ENCODE measurements around the gene CAB39.
"Not testable (repeated sequence)": the region's sequence is repeated elsewhere in the genome, so short reads cannot be mapped to it uniquely, and the experiment has no call there.

CAB39 gene

DNA sequence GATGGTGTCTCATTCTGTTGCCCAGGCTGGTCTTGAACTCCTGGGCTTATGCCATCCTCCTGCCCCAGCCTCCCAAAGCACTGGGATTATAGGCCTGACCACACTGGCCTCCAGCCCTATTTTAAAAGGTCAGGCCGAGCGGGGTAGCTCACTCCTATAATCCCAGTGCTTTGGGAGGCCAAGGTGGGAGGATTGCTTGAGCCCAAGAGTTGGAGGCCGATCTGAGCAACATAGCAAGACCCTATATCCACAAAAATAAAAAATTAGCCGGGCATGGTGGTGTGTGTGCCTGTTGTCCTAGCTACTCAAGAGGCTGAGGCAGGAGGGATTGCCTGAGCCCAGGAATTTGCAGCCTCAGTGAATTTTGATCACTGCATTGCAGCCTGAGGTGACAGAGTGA, 3.9 kb downstream of the CAB39 start:
- DNase-seq, result no peak

DNA sequence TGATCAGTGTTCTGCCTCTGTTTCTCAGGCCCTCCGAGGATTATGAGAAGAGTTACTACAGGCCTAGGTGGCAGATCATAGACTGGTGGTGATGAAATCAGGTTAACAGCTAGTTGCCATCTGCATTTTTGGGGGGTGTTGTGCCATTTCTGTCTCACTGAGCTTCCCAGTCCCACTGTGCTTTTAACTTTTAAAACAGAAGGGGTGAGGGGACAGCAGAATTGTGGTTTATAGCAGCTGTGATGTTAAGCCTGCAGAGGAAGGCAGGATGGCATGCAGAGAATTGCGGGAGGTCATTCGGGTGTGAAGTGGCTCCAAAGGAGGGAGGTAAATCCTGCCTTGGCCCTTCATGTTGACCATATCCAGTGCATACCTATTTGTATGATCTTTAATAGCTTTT, 5.0 kb downstream of the CAB39 start:
- DNase-seq, result no peak

- DNase-seq, result no peak
These were observed 6.7 kb downstream of the CAB39 start for GRCh38 chr2:230719340-230719739.

GRCh38 chr2:230721712-230722111, 9.1 kb downstream of the CAB39 start:
- no peak for DNase-seq

- DNase-seq, result no peak
These were observed 9.7 kb downstream of the CAB39 start for GRCh38 chr2:230722207-230722885.

GRCh38 chr2:230723363-230723762, 10.7 kb downstream of the CAB39 start:
- peak in 1 of 4 experiments; percentile 11 for DNase-seq

DNA sequence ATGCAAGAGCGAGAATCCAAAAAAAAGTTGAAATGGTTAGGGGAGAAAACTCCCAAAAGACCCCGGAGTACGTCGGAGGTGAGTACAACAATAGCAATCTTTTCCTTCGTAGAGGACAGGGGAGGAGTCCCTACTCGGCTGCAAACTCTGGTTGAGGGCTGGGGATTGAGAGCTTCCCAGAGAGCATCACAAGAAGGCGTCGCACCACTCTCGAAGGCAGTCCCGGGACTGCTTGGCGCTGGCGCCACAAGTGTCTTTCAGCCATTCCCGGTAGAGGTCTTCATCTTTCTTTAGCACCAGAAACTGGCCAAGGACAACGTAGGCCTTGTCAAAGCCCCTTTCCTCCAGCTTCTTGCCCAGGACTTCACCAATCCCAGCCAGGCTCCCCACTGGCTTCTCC, 12.3 kb downstream of the CAB39 start:
- not testable (repeated sequence) for DNase-seq

- DNase-seq, result no peak
These were observed 18.9 kb downstream of the CAB39 start for GRCh38 chr2:230731512-230731911.

GRCh38 chr2:230732914-230733401, 20.3 kb downstream of the CAB39 start:
- DNase-seq, result no peak

GRCh38 chr2:230734247-230735175, 21.9 kb downstream of the CAB39 start:
- no peak for DNase-seq

GRCh38 chr2:230735884-230736283, 23.2 kb downstream of the CAB39 start:
- no peak for DNase-seq

DNA sequence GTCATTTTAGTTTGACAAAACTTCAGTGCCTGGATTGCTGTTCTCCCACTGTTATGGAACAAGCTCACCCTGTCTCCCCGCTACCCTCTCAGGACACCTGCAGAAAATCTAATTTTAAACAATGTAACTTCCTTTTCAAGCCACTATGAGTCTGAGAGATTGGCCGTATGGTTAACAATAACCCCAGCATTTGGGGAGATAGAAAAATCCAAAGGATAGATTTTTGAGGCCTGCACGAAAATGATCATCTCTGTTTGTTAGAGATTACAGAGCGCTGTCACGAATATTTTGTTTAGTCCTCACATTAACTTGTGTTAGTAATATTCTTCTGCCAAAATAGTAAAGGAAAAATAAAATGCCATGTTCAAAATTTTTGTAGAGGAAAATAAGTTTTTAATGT, 24.7 kb downstream of the CAB39 start:
- DNase-seq, result no peak

DNA sequence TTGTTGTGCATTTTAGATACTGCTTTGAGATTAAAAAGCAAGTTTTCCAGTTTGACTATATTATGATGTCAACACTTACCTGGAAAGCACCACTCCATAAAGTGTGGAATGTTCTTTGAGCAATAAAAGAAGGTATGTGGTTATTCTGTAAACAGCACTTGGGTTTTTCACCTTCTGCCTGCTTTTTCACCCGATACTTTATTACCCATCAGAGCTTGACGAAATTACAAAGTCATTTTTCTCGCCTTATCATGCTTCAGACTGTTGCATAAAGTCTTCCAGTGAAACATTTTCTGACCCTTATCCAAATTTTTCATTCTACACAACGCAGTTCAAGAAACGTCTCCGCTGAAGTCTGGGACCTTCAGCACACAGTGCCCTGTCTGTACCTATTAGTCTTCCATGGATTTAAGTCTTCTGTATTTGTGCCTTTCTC, 25.2 kb downstream of the CAB39 start:
- no peak for DNase-seq

DNA sequence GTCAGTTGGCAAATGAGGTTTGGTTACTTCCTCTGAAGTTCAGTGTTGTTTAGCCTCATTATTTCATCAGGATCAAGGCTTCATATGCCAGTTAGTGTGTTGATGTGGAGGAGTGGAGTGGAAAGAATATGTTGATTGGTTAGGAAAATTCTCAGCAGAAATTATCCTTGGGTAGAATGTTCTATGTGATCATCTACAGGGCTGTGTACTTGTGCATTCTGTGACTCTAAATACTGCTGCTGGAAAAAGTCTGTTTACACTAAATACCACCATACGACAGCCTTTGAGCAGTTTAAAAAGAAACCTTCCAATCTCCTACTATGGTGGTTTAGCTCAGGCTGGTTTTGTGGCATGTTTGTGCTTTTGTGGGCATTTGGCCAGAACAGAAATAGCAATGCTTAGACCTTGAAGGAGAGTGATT, 25.8 kb downstream of the CAB39 start:
- DNase-seq, result no peak

DNA sequence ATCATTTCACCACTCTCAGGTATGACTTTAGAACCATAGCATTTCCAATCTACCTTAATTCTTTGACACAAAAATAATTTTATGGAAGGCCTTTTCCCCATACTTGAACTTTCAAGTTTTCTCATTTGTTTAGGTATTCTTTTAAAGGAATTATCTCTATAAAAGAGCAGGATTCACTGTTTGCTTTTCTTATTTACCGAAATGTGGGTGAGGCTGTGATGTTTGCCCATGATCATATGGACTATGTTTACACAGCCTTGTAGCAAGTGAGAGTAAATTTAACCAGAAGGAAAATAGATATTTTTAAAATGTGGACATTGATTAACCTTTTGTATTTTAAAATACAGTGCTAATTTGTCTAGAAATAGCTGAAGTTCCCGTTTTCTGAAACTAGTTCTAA, 26.3 kb downstream of the CAB39 start:
- DNase-seq, result no peak

DNA sequence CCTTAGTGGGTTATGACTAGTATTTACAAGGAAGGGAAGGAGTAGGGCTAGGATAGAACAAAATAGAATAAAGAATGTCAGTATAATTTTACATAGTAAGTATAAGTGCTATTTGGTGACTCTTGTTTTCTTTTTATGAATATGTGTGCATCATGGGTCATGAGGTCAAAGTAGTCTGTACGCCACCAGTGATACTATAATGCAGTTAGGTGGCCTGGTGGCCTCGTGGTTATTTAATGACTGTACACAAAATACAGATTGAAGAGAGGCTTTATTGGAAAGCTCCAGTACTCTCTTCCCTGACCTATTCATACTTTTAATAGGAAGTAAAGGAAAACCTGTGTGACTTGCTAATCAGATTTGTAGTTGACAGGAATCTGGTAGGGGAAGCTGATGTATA, 27.3 kb downstream of the CAB39 start:
- DNase-seq, result no peak

GRCh38 chr2:230742781-230743180, 30.1 kb downstream of the CAB39 start:
- no peak for DNase-seq

DNA sequence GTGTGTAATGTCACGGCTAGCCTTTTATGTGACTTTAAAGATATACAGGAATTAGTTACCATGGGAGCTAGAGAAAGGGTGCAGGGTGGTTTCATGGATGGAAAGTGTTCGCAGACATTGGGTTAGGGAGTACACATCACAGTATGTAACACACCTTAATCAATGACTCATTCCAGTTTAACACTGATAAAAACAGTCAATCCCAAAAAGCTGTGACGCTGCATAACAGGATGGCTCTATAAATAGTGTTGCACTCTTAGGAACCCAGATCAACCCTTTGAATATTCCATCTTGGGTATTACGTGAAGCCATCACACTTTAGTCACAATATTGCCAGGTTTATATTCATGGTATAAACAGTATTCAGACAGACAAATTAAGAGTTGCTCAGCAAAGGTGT, 33.6 kb downstream of the CAB39 start:
- DNase-seq, result no peak

- DNase-seq, result no peak
These were observed 35.4 kb downstream of the CAB39 start for GRCh38 chr2:230748087-230748486.

DNA sequence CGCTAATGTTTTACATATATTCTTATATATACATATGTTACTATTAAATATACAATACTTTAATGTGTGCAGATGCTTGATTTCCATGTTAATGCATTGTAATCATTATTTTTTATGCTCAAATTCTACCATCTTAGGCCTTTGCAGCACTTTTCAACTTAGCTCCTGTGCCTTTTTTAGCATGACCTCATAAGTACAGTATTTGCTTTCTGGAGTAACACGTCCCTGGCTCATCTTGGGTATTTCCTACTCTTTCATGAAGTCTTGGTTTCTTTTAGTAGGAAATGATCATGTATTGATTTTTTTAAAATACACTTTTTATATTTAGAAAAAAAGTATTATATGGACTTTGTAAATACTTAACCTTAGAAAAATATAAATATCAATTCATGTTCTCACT, 36.5 kb downstream of the CAB39 start:
- DNase-seq, result no peak

DNA sequence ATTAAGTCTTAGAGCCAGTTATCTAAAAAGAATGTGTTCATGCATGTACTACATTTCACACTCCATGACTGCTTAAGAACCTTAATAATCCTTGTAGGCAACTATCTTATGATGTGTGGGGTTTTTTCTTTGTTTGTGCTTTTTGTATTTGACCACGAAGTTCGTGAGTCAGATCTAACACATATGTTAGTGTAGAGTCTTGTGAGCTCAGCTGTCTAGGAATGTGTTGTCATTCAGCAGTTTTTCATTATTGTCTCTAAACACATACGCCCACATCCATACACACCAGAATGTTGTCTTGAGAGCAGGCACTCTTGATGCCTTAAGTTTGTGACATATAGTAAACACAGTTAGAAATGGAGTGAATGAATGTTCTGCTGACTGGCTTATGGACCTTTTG, 38.4 kb downstream of the CAB39 start:
- no peak for DNase-seq

DNA sequence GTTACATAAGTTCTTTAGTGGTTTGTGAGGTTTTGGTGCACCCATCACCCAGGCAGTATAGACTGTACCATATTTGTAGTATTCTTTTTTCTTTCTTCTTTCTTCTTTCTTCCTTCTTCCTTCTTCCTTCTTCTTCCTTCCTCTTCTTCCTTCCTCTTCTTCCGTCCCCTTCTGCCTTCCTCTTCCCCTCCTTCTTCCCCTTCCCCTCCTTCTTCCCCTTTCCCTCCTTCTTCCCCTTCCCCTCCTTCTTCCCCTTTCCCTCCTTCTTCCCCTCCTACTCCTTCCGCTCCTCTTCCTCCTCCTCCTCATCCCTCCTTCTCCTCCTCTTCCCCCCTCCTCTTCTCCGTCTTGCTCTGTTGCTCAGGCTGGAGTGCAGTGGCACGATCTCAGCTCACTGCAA, 41.6 kb downstream of the CAB39 start:
- DNase-seq, result no peak

GRCh38 chr2:230757476-230757875, 44.8 kb downstream of the CAB39 start:
- no peak for DNase-seq

All from activated CD4-positive, CD25-positive, alpha-beta regulatory T cell (primary cell).